SU-DHL-6 (cell line): ENCODE results near the gene ARAP1.

ENCODE experiments used
- EZH2phosphoT487 ChIP-seq: fragments of 200-600 bp; sonication (generic), shearing (Covaris generic); conservative IDR thresholded peaks from 2 replicates; pipeline ENCODE4 v1.6.1; 2018; ENCODE audit warnings: mild to moderate bottlenecking, antibody characterized with exemption, low read length, moderate library complexity, mixed read lengths
- TF ChIP-seq, protein P1 (sequence below): fragments of 200-600 bp; sonication (generic); IDR thresholded peaks from one replicate; pipeline ENCODE4 v1.5.1; 2017; ENCODE audit warnings: antibody characterized with exemption, mild to moderate bottlenecking, low read length, moderate library complexity; ENCODE audit not compliant: insufficient read depth, poor library complexity, severe bottlenecking

DNA sequence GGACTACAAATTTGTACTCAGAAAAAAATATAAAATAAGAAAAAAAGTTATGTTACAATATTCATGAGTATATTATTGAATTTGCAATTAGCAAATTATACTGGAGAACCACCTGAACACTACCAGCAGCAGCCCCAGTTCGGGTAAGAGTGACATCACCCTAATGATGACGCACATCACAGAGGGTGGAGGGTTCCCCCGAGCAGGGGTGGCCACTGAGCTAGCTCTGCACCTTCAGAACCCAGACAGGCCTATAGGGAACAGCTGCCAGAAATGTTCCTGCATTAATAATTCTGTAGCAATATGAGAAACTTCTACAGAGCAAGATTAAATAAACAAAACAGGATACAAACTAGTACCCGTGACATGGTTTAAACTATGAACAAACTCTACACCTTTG lies 17.5 kb upstream of the ARAP1 start:
- TF ChIP-seq, protein P1, sequence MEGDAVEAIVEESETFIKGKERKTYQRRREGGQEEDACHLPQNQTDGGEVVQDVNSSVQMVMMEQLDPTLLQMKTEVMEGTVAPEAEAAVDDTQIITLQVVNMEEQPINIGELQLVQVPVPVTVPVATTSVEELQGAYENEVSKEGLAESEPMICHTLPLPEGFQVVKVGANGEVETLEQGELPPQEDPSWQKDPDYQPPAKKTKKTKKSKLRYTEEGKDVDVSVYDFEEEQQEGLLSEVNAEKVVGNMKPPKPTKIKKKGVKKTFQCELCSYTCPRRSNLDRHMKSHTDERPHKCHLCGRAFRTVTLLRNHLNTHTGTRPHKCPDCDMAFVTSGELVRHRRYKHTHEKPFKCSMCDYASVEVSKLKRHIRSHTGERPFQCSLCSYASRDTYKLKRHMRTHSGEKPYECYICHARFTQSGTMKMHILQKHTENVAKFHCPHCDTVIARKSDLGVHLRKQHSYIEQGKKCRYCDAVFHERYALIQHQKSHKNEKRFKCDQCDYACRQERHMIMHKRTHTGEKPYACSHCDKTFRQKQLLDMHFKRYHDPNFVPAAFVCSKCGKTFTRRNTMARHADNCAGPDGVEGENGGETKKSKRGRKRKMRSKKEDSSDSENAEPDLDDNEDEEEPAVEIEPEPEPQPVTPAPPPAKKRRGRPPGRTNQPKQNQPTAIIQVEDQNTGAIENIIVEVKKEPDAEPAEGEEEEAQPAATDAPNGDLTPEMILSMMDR, result no peak
- TF ChIP-seq EZH2phosphoT487, result no peak
